H9 (cell line): ENCODE measurements around the gene NRCAM. TPM values are rescaled to one million over a fixed set of nuclear protein-coding genes. Genes with fewer than 3 reads are reported as not detected.

ENCODE experiments used
- DNase-seq: peaks from one replicate; pipeline ENCODE4 v3.0.0-alpha.2; 2017
- H2AFZ ChIP-seq: one replicate; pipeline ENCODE4 v1.6.1; 2013; ENCODE audit warnings: mild to moderate bottlenecking, low read length, control low read depth, moderate library complexity
- H2AK5ac ChIP-seq: 2 replicates; pipeline ENCODE4 v1.6.1; 2013; ENCODE audit warnings: low read length, control low read depth, mixed read lengths; ENCODE audit not compliant: insufficient read length
- H2BK120ac ChIP-seq: one replicate; pipeline ENCODE4 v1.6.1; 2013; ENCODE audit warnings: low read depth, mild to moderate bottlenecking, low read length, control low read depth, inconsistent platforms; ENCODE audit not compliant: poor library complexity, severe bottlenecking
- H2BK12ac ChIP-seq: 2 replicates; pipeline ENCODE4 v1.6.1; 2013; ENCODE audit warnings: low read length, control low read depth, mixed read lengths, low read depth; ENCODE audit not compliant: insufficient read length
- H2BK15ac ChIP-seq: 2 replicates; pipeline ENCODE4 v1.6.1; 2013; ENCODE audit warnings: low read depth, low read length, control low read depth
- H2BK20ac ChIP-seq: one replicate; pipeline ENCODE4 v1.6.1; 2013; ENCODE audit warnings: low read depth, mild to moderate bottlenecking, low read length, control low read depth, inconsistent platforms; ENCODE audit not compliant: poor library complexity, severe bottlenecking
- H2BK5ac ChIP-seq: 2 replicates; pipeline ENCODE4 v1.6.1; 2013; ENCODE audit warnings: low read length, control low read depth, mixed read lengths; ENCODE audit not compliant: insufficient read length
- H3K14ac ChIP-seq: 2 replicates; pipeline ENCODE4 v1.6.1; 2013; ENCODE audit warnings: low read length, control low read depth; ENCODE audit not compliant: insufficient read depth
- H3K18ac ChIP-seq: 2 replicates; pipeline ENCODE4 v1.6.1; 2013; ENCODE audit warnings: low read depth, mild to moderate bottlenecking, mixed read lengths, low read length, control low read depth; ENCODE audit not compliant: insufficient read length
- H3K23ac ChIP-seq: 2 replicates; pipeline ENCODE4 v1.6.1; 2013; ENCODE audit warnings: low read length, control low read depth, mixed read lengths, low read depth; ENCODE audit not compliant: insufficient read length
- H3K23me2 ChIP-seq: 2 replicates; pipeline ENCODE4 v1.6.1; 2013; ENCODE audit warnings: low read depth, mild to moderate bottlenecking, mixed read lengths, low read length, control low read depth; ENCODE audit not compliant: insufficient read length, poor library complexity, severe bottlenecking
- H3K27ac ChIP-seq: 2 replicates; pipeline ENCODE4 v1.5.1; 2013; ENCODE audit warnings: low read length, control low read depth, mixed read lengths, low read depth; ENCODE audit not compliant: insufficient read length
- H3K27me3 ChIP-seq: 2 replicates; pipeline ENCODE4 v1.6.1; 2013; ENCODE audit warnings: low read length, control low read depth, inconsistent platforms; ENCODE audit not compliant: insufficient read depth
- H3K4ac ChIP-seq: 2 replicates; pipeline ENCODE4 v1.6.1; 2013; ENCODE audit warnings: low read depth, mild to moderate bottlenecking, control low read depth, inconsistent platforms, low read length, moderate library complexity
- H3K4me1 ChIP-seq: 2 replicates; pipeline ENCODE4 v1.6.1; 2013; ENCODE audit warnings: low read length, control low read depth, inconsistent platforms; ENCODE audit not compliant: insufficient read depth
- H3K4me2 ChIP-seq: 2 replicates; pipeline ENCODE4 v1.6.1; 2013; ENCODE audit warnings: low read length, control low read depth, mixed read lengths; ENCODE audit not compliant: insufficient read length, insufficient read depth
- H3K56ac ChIP-seq: 2 replicates; pipeline ENCODE4 v1.6.1; 2013; ENCODE audit warnings: low read depth, mild to moderate bottlenecking, mixed read lengths, low read length, control low read depth; ENCODE audit not compliant: insufficient read length
- H3K79me1 ChIP-seq: 2 replicates; pipeline ENCODE4 v1.6.1; 2013; ENCODE audit warnings: low read depth, mild to moderate bottlenecking, moderate library complexity, low read length, control low read depth, inconsistent platforms; ENCODE audit not compliant: insufficient read depth, poor library complexity, severe bottlenecking
- H3K79me2 ChIP-seq: 2 replicates; pipeline ENCODE4 v1.6.1; 2013; ENCODE audit warnings: low read length, control low read depth, inconsistent platforms; ENCODE audit not compliant: insufficient read depth
- H3K9ac ChIP-seq: 2 replicates; pipeline ENCODE4 v1.6.1; 2013; ENCODE audit warnings: low read length, control low read depth, mixed read lengths; ENCODE audit not compliant: insufficient read length; ENCODE audit errors: extremely low read depth
- H3K9me3 ChIP-seq: one replicate; pipeline ENCODE4 v1.6.1; 2013; ENCODE audit warnings: low read depth, low read length, inconsistent platforms; ENCODE audit not compliant: control insufficient read depth
- H3T11ph ChIP-seq: one replicate; pipeline ENCODE4 v1.6.1; 2013; ENCODE audit warnings: mild to moderate bottlenecking, low read length, control low read depth, inconsistent platforms
- H4K20me1 ChIP-seq: one replicate; pipeline ENCODE4 v1.6.1; 2013; ENCODE audit not compliant: control insufficient read depth, insufficient read length, insufficient read depth
- H4K5ac ChIP-seq: 2 replicates; pipeline ENCODE4 v1.6.1; 2013; ENCODE audit warnings: low read depth, mild to moderate bottlenecking, mixed read lengths, low read length, control low read depth; ENCODE audit not compliant: insufficient read length
- H4K8ac ChIP-seq: replicated peaks from 2 replicates; pipeline ENCODE4 v1.6.1; 2013; ENCODE audit warnings: low read length, control low read depth, mixed read lengths, low read depth; ENCODE audit not compliant: insufficient read length
- H4K91ac ChIP-seq: 2 replicates; pipeline ENCODE4 v1.6.1; 2013; ENCODE audit warnings: low read depth, mild to moderate bottlenecking, moderate library complexity, mixed read lengths, low read length, control low read depth; ENCODE audit not compliant: insufficient read length
- H3K27ac Mint-ChIP-seq, 3 experiments: 2 replicates in 2 of 3; 3 replicates in 1 of 3; pipeline ENCODE4 v1.8.0; 2020 to 2021; ENCODE audit warnings: mixed read lengths in 3 of 3, mild to moderate bottlenecking in 1 of 3, moderate library complexity in 1 of 3
- H3K27me3 Mint-ChIP-seq: 2 replicates; pipeline ENCODE4 v1.8.0; 2021; ENCODE audit warnings: low read depth, mild to moderate bottlenecking, moderate library complexity, mixed read lengths
- H3K36me3 Mint-ChIP-seq, 3 experiments: 2 replicates in 2 of 3; 3 replicates in 1 of 3; pipeline ENCODE4 v1.8.0; 2020 to 2021; ENCODE audit warnings: low read depth in 3 of 3, mixed read lengths in 3 of 3; ENCODE audit not compliant: insufficient read depth in 1 of 3
- H3K4me1 Mint-ChIP-seq, 2 experiments: 2 replicates each; pipeline ENCODE4 v1.8.0; 2020; ENCODE audit warnings: mixed read lengths in 2 of 2
- H3K4me3 Mint-ChIP-seq, 2 experiments: 2 replicates in 1 of 2; 3 replicates in 1 of 2; pipeline ENCODE4 v1.8.0; 2020 to 2021; ENCODE audit warnings: mild to moderate bottlenecking in 2 of 2, mixed read lengths in 2 of 2, moderate library complexity in 1 of 2
- H3K9me3 Mint-ChIP-seq, 2 experiments: 2 replicates in 1 of 2; 3 replicates in 1 of 2; pipeline ENCODE4 v1.8.0; 2020; ENCODE audit warnings: mild to moderate bottlenecking in 2 of 2, mixed read lengths in 2 of 2, moderate library complexity in 1 of 2
- whole genome bisulfite sequencing: extraction: QIAGEN DNeasy Blood & Tissue Kit; methylation state at CpG from one replicate; pipeline ENCODE4 v1.1.7; 2013; ENCODE audit warnings: missing lambda C conversion rate, low lambda C conversion rate, mixed read lengths; ENCODE audit not compliant: insufficient read length; ENCODE audit errors: extremely low coverage; 5-methylcytosine and 5-hydroxymethylcytosine counted together
- total RNA-seq: library from RNA; stranded (reverse); gene quantifications from 2 replicates; pipeline ENCODE4 v1.2.1, GENCODE V29; 2021
- TF ChIP-seq, protein P1 (sequence below): fragments of 200-600 bp; sonication (generic); conservative IDR thresholded peaks from 3 replicates; pipeline ENCODE4 v1.8.0; 2021; ENCODE audit warnings: antibody characterized with exemption, mild to moderate bottlenecking

The NRCAM gene
- total RNA-seq, 1 experiment from 2014 or later = 2.3 TPM

DNA sequence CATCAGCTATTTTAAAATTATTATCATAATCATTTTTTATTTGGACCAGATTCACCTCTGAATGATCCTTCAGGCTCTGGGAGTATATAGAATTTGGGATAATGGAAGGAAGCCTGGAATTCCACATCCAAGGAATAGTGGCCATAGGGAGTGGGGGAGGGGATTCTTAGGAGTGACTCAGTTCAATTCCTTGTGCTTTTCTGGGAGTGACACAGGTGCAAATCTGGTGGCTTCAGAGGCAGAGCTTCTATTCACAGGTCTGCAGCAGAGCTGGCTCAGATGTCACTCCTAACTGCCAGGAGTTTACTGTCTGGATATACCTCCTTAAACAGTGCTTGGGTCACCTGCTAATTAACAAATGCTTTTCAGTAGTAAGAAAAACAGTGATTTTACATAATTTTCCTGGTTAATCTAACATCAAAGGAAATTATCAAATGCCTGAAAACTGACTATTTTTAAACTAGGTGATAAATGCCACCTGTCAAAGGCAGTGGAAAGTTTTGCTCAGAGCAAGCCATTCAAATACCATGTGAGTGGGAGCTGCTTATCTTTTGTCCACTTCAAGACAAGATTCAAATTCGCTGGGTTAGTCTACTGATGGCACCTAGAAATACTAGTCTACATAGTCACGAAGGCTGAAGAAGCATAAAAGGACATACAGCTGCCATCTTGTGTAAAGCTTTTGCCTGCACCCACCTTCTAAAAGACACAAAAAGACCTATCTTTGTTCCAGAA is 219.4 kb downstream of the NRCAM start:
- no peaks in the 10 kb centered on the region for H3K9me3 Mint-ChIP-seq
- Histone ChIP-seq H3K9ac (no peak overlapping the region), H3K4me1 (peaks cover 12% of the 10 kb centered on the region), H3T11ph (no peak overlapping the region), H4K8ac (no peak overlapping the region), H4K5ac (no peak overlapping the region), H3K4me2 (no peak overlapping the region), H2AFZ (no peak overlapping the region), H2BK120ac (no peak overlapping the region), H4K91ac (no peak overlapping the region), H3K27me3 (no peaks in the 10 kb centered on the region), H3K4ac (no peak overlapping the region), H2BK20ac (no peak overlapping the region), H3K23ac (no peak overlapping the region), H4K20me1 (no peaks in the 10 kb centered on the region), H3K79me1 (no peaks in the 10 kb centered on the region), H2BK12ac (no peak overlapping the region), H3K27ac (no peak overlapping the region), H3K9me3 (no peaks in the 10 kb centered on the region), H3K18ac (no peak overlapping the region), H2BK5ac (no peak overlapping the region), H3K56ac (no peak overlapping the region), H3K79me2 (no peaks in the 10 kb centered on the region), H3K23me2 (no peaks in the 10 kb centered on the region), H2AK5ac (no peak overlapping the region), H3K14ac (no peak overlapping the region), H2BK15ac (no peak overlapping the region)
- H3K27ac Mint-ChIP-seq = no peak overlapping the region
- H3K4me1 Mint-ChIP-seq = peaks cover 44 to 46% of the 10 kb centered on the region in 2 experiments
- H3K4me3 Mint-ChIP-seq = no peak overlapping the region
- no peaks in the 10 kb centered on the region for H3K27me3 Mint-ChIP-seq
- WGBS = no CpG with 5 or more reads among the region's 2 CpGs
- TF ChIP-seq, protein P1, sequence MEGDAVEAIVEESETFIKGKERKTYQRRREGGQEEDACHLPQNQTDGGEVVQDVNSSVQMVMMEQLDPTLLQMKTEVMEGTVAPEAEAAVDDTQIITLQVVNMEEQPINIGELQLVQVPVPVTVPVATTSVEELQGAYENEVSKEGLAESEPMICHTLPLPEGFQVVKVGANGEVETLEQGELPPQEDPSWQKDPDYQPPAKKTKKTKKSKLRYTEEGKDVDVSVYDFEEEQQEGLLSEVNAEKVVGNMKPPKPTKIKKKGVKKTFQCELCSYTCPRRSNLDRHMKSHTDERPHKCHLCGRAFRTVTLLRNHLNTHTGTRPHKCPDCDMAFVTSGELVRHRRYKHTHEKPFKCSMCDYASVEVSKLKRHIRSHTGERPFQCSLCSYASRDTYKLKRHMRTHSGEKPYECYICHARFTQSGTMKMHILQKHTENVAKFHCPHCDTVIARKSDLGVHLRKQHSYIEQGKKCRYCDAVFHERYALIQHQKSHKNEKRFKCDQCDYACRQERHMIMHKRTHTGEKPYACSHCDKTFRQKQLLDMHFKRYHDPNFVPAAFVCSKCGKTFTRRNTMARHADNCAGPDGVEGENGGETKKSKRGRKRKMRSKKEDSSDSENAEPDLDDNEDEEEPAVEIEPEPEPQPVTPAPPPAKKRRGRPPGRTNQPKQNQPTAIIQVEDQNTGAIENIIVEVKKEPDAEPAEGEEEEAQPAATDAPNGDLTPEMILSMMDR = no peak
- H3K36me3 Mint-ChIP-seq = no peaks in the 10 kb centered on the region
- DNase-seq = no peak
